ENCODE results near the gene PARD3.

The PARD3 gene

GRCh38 chr10:34599026-34599795 lies 215.9 kb downstream of the PARD3 start:
- no peak overlapping the region for H3K4me3 ChIP-seq (ENCODE audit: low read depth in 1 of 2, low read length in 2 of 2)
- no peaks in the 10 kb centered on the region for H3K27me3 ChIP-seq (ENCODE audit: control insufficient read depth in 1 of 2, insufficient read depth in 2 of 2, low read length in 2 of 2)
- no peaks in the 10 kb centered on the region for H3K4me1 ChIP-seq (ENCODE audit: control insufficient read depth in 1 of 2, insufficient read depth in 2 of 2, low read length in 2 of 2)
- no peaks in the 10 kb centered on the region for H3K9me3 ChIP-seq (ENCODE audit: control insufficient read depth in 1 of 2, low read length in 2 of 2)
- H3K36me3 ChIP-seq (ENCODE audit: control insufficient read depth in 1 of 2, insufficient read depth in 2 of 2, low read length in 2 of 2): no peaks in the 10 kb centered on the region
- no peak overlapping the region for H3K27ac ChIP-seq (ENCODE audit: low read depth, low read length)
- no peak overlapping the region for H3K9ac ChIP-seq (ENCODE audit: low read depth in 1 of 2, low read length in 2 of 2)

- Histone ChIP-seq H3K9me3 (ENCODE audit: control insufficient read depth in 1 of 2, low read length in 2 of 2) (no peaks in the 10 kb centered on the region), H3K9ac (ENCODE audit: low read depth in 1 of 2, low read length in 2 of 2) (no peak overlapping the region), H3K27me3 (ENCODE audit: control insufficient read depth in 1 of 2, insufficient read depth in 2 of 2, low read length in 2 of 2) (no peaks in the 10 kb centered on the region), H3K4me1 (ENCODE audit: control insufficient read depth in 1 of 2, insufficient read depth in 2 of 2, low read length in 2 of 2) (no peaks in the 10 kb centered on the region), H3K4me3 (ENCODE audit: low read depth in 1 of 2, low read length in 2 of 2) (no peak overlapping the region), H3K36me3 (ENCODE audit: control insufficient read depth in 1 of 2, insufficient read depth in 2 of 2, low read length in 2 of 2) (no peaks in the 10 kb centered on the region), H3K27ac (ENCODE audit: low read depth, low read length) (no peak overlapping the region)
These were observed 218.7 kb downstream of the PARD3 start for GRCh38 chr10:34596351-34596750.

GRCh38 chr10:34593930-34594329 lies 221.2 kb downstream of the PARD3 start:
- no peak overlapping the region for H3K27ac ChIP-seq (ENCODE audit: low read depth, low read length)
- no peaks in the 10 kb centered on the region for H3K9me3 ChIP-seq (ENCODE audit: control insufficient read depth in 1 of 2, low read length in 2 of 2)
- H3K36me3 ChIP-seq (ENCODE audit: control insufficient read depth in 1 of 2, insufficient read depth in 2 of 2, low read length in 2 of 2): no peaks in the 10 kb centered on the region
- no peak overlapping the region for H3K9ac ChIP-seq (ENCODE audit: low read depth in 1 of 2, low read length in 2 of 2)
- H3K27me3 ChIP-seq (ENCODE audit: control insufficient read depth in 1 of 2, insufficient read depth in 2 of 2, low read length in 2 of 2): no peaks in the 10 kb centered on the region
- no peaks in the 10 kb centered on the region for H3K4me1 ChIP-seq (ENCODE audit: control insufficient read depth in 1 of 2, insufficient read depth in 2 of 2, low read length in 2 of 2)
- H3K4me3 ChIP-seq (ENCODE audit: low read depth in 1 of 2, low read length in 2 of 2): no peak overlapping the region

- Histone ChIP-seq H3K27me3 (ENCODE audit: control insufficient read depth in 1 of 2, insufficient read depth in 2 of 2, low read length in 2 of 2) (no peaks in the 10 kb centered on the region), H3K4me3 (ENCODE audit: low read depth in 1 of 2, low read length in 2 of 2) (no peak overlapping the region), H3K9ac (ENCODE audit: low read depth in 1 of 2, low read length in 2 of 2) (no peak overlapping the region), H3K36me3 (ENCODE audit: control insufficient read depth in 1 of 2, insufficient read depth in 2 of 2, low read length in 2 of 2) (no peaks in the 10 kb centered on the region), H3K27ac (ENCODE audit: low read depth, low read length) (no peak overlapping the region), H3K4me1 (ENCODE audit: control insufficient read depth in 1 of 2, insufficient read depth in 2 of 2, low read length in 2 of 2) (no peaks in the 10 kb centered on the region), H3K9me3 (ENCODE audit: control insufficient read depth in 1 of 2, low read length in 2 of 2) (no peaks in the 10 kb centered on the region)
These were observed 221.7 kb downstream of the PARD3 start for GRCh38 chr10:34593374-34593890.

DNA sequence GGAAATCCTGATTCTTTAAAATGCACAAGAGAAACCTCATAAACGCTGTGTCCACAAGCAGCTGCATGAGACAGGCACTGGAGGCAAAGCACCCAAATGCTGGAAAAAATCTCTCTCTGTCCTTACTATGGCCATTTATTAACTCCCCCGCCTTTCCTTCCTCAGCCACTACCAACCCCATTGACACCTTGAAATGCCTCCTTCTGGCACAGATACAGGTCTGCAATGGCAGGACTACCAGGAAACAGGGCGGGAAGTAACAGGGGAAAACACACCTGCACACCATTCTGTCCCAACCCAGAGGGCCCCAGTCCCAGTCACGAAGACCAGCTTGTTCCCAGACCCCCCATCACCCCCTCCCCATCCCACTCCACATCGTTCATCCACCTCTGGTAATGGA lies 224.3 kb downstream of the PARD3 start:
- no peak overlapping the region for H3K27ac ChIP-seq (ENCODE audit: low read depth, low read length)
- no peaks in the 10 kb centered on the region for H3K36me3 ChIP-seq (ENCODE audit: control insufficient read depth in 1 of 2, insufficient read depth in 2 of 2, low read length in 2 of 2)
- no peaks in the 10 kb centered on the region for H3K9me3 ChIP-seq (ENCODE audit: control insufficient read depth in 1 of 2, low read length in 2 of 2)
- no peak overlapping the region for H3K9ac ChIP-seq (ENCODE audit: low read depth in 1 of 2, low read length in 2 of 2)
- H3K27me3 ChIP-seq (ENCODE audit: control insufficient read depth in 1 of 2, insufficient read depth in 2 of 2, low read length in 2 of 2): no peaks in the 10 kb centered on the region
- no peaks in the 10 kb centered on the region for H3K4me1 ChIP-seq (ENCODE audit: control insufficient read depth in 1 of 2, insufficient read depth in 2 of 2, low read length in 2 of 2)
- no peak overlapping the region for H3K4me3 ChIP-seq (ENCODE audit: low read depth in 1 of 2, low read length in 2 of 2)

- no peaks in the 10 kb centered on the region for H3K36me3 ChIP-seq (ENCODE audit: control insufficient read depth in 1 of 2, insufficient read depth in 2 of 2, low read length in 2 of 2)
- no peak overlapping the region for H3K4me3 ChIP-seq (ENCODE audit: low read depth in 1 of 2, low read length in 2 of 2)
- H3K27me3 ChIP-seq (ENCODE audit: control insufficient read depth in 1 of 2, insufficient read depth in 2 of 2, low read length in 2 of 2): no peaks in the 10 kb centered on the region
- peaks cover 0 to 3% of the 10 kb centered on the region in 2 donors for H3K4me1 ChIP-seq (ENCODE audit: control insufficient read depth in 1 of 2, insufficient read depth in 2 of 2, low read length in 2 of 2)
- no peak overlapping the region for H3K27ac ChIP-seq (ENCODE audit: low read depth, low read length)
- H3K9ac ChIP-seq (ENCODE audit: low read depth in 1 of 2, low read length in 2 of 2): no peak overlapping the region
- H3K9me3 ChIP-seq (ENCODE audit: control insufficient read depth in 1 of 2, low read length in 2 of 2): no peaks in the 10 kb centered on the region
These were observed 225.8 kb downstream of the PARD3 start for GRCh38 chr10:34589275-34589674.

DNA sequence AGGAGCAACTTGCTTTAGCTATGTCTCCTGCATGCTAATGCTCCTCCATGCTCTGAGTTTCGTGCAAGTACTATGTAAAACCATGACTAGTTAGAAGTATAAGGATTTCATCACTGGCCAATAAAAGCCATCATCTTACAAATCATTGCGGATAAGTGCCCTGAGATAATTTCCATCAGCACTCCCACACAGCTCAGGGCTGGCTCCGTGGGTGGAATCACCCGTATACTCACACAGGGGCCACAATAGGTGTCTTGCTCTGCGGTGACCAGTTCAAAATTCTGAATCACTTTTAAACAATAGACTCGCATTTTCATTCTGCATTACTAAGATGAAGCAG lies 227.4 kb downstream of the PARD3 start:
- Histone ChIP-seq H3K9me3 (ENCODE audit: control insufficient read depth in 1 of 2, low read length in 2 of 2) (no peaks in the 10 kb centered on the region), H3K36me3 (ENCODE audit: control insufficient read depth in 1 of 2, insufficient read depth in 2 of 2, low read length in 2 of 2) (no peaks in the 10 kb centered on the region), H3K9ac (ENCODE audit: low read depth in 1 of 2, low read length in 2 of 2) (no peak overlapping the region), H3K4me1 (ENCODE audit: control insufficient read depth in 1 of 2, insufficient read depth in 2 of 2, low read length in 2 of 2) (peaks cover 0 to 3% of the 10 kb centered on the region in 2 donors), H3K27ac (ENCODE audit: low read depth, low read length) (no peak overlapping the region), H3K4me3 (ENCODE audit: low read depth in 1 of 2, low read length in 2 of 2) (no peak overlapping the region), H3K27me3 (ENCODE audit: control insufficient read depth in 1 of 2, insufficient read depth in 2 of 2, low read length in 2 of 2) (no peaks in the 10 kb centered on the region)

GRCh38 chr10:34587002-34587679 lies 228.0 kb downstream of the PARD3 start:
- peaks cover 0 to 3% of the 10 kb centered on the region in 2 donors for H3K4me1 ChIP-seq (ENCODE audit: control insufficient read depth in 1 of 2, insufficient read depth in 2 of 2, low read length in 2 of 2)
- no peak overlapping the region for H3K4me3 ChIP-seq (ENCODE audit: low read depth in 1 of 2, low read length in 2 of 2)
- no peaks in the 10 kb centered on the region for H3K36me3 ChIP-seq (ENCODE audit: control insufficient read depth in 1 of 2, insufficient read depth in 2 of 2, low read length in 2 of 2)
- no peak overlapping the region for H3K27ac ChIP-seq (ENCODE audit: low read depth, low read length)
- no peaks in the 10 kb centered on the region for H3K27me3 ChIP-seq (ENCODE audit: control insufficient read depth in 1 of 2, insufficient read depth in 2 of 2, low read length in 2 of 2)
- no peaks in the 10 kb centered on the region for H3K9me3 ChIP-seq (ENCODE audit: control insufficient read depth in 1 of 2, low read length in 2 of 2)
- no peak overlapping the region for H3K9ac ChIP-seq (ENCODE audit: low read depth in 1 of 2, low read length in 2 of 2)

DNA sequence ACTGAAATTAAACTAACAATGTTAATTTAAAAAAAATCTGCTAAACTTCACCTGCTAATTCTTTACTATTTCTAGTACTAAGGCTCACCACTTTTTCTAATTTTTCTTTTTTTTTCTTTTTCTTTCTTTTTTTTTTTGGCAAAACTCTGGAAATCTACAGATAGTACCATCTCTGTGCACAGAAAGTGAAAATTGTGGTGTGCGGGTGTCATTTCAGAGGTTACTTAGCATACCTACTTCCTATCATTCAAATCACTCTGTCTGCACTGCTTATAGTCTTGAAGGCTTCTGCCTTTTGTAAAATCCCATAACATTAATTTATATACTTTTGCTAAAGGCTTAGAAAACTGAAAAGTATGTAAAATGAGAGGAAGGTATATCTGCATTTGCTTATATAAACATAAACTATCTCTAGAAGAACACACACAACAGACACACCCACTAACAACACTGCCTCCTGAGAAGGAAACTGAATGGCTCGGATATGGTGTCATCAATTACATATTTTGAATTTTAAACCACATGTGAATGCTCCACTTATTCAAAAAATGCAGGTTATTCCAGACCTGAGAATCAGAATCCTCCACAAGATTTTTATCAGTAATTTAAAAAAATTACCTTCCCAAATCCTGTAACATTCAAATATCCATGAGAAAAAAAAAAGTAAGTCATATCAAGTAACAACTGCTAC lies 229.5 kb downstream of the PARD3 start:
- Histone ChIP-seq H3K27me3 (ENCODE audit: control insufficient read depth in 1 of 2, insufficient read depth in 2 of 2, low read length in 2 of 2) (no peaks in the 10 kb centered on the region), H3K4me3 (ENCODE audit: low read depth in 1 of 2, low read length in 2 of 2) (no peak overlapping the region), H3K4me1 (ENCODE audit: control insufficient read depth in 1 of 2, insufficient read depth in 2 of 2, low read length in 2 of 2) (peaks cover 2 to 3% of the 10 kb centered on the region in 2 donors)

GRCh38 chr10:34584164-34584563 lies 230.9 kb downstream of the PARD3 start:
- no peak overlapping the region for H3K9ac ChIP-seq (ENCODE audit: low read depth in 1 of 2, low read length in 2 of 2)
- no peaks in the 10 kb centered on the region for H3K36me3 ChIP-seq (ENCODE audit: control insufficient read depth in 1 of 2, insufficient read depth in 2 of 2, low read length in 2 of 2)
- H3K4me1 ChIP-seq (ENCODE audit: control insufficient read depth in 1 of 2, insufficient read depth in 2 of 2, low read length in 2 of 2): peaks cover 3 to 4% of the 10 kb centered on the region in 2 donors
- no peak overlapping the region for H3K27ac ChIP-seq (ENCODE audit: low read depth, low read length)
- H3K9me3 ChIP-seq (ENCODE audit: control insufficient read depth in 1 of 2, low read length in 2 of 2): no peaks in the 10 kb centered on the region
- no peaks in the 10 kb centered on the region for H3K27me3 ChIP-seq (ENCODE audit: control insufficient read depth in 1 of 2, insufficient read depth in 2 of 2, low read length in 2 of 2)
- H3K4me3 ChIP-seq (ENCODE audit: low read depth in 1 of 2, low read length in 2 of 2): no peak overlapping the region

More for the DNA sequence above, 229.5 kb downstream of the PARD3 start:
- no peak overlapping the region for H3K27ac ChIP-seq (ENCODE audit: low read depth, low read length)
- no peaks in the 10 kb centered on the region for H3K9me3 ChIP-seq (ENCODE audit: control insufficient read depth in 1 of 2, low read length in 2 of 2)
- H3K36me3 ChIP-seq (ENCODE audit: control insufficient read depth in 1 of 2, insufficient read depth in 2 of 2, low read length in 2 of 2): no peaks in the 10 kb centered on the region
- H3K9ac ChIP-seq (ENCODE audit: low read depth in 1 of 2, low read length in 2 of 2): no peak overlapping the region

Measured in duodenal mucosa (tissue), 2 donors.